Ascending aorta (tissue), 2 donors: ENCODE results near the gene RMND5A. TPM values are rescaled to one million over a fixed set of nuclear protein-coding genes. Genes with fewer than 3 reads are reported as not detected.

Source experiments
- DNase-seq, 2 donors: peaks; one replicate each; pipeline ENCODE4 v3.0.0-alpha.2; 2019; ENCODE audit warnings: low spot score in 2 of 2
- H3K27ac ChIP-seq, 2 donors: fragments of 200-600 bp; sonication (generic); one replicate each; pipeline ENCODE4 v1.5.1; 2016 to 2017; ENCODE audit warnings: mild to moderate bottlenecking in 1 of 2
- H3K27me3 ChIP-seq: fragments of 200-600 bp; sonication (generic); one replicate; pipeline ENCODE4 v1.5.1; 2017
- H3K36me3 ChIP-seq, 2 donors: fragments of 200-600 bp; sonication (generic); one replicate each; pipeline ENCODE4 v1.5.1; 2016
- H3K4me1 ChIP-seq, 2 donors: fragments of 200-600 bp; sonication (generic); one replicate each; pipeline ENCODE4 v1.5.1; 2016 to 2017; ENCODE audit warnings: mild to moderate bottlenecking in 1 of 2
- H3K4me3 ChIP-seq, 2 donors: fragments of 200-600 bp; sonication (generic); one replicate each; pipeline ENCODE4 v1.5.1; 2016 to 2017; ENCODE audit warnings: mild to moderate bottlenecking in 1 of 2
- H3K9me3 ChIP-seq, 2 donors: fragments of 200-600 bp; sonication (generic); one replicate each; pipeline ENCODE4 v1.5.1; 2016
- intact Hi-C: fragments of 100-400 bp; cut with DNase I; formaldehyde crosslinking; loops from one replicate; pipeline ENCODE4 v1.15.1; 2023
- total RNA-seq: library from RNA; depleted of rRNA; stranded (reverse); fragments of >200 nt; gene quantifications from one replicate; pipeline ENCODE4 v1.1.0, GENCODE V29; 2016
- TF ChIP-seq, protein P1 (sequence below), 3 experiments: fragments of 200-600 bp in 2 of 3; fragments of 450-650 bp in 1 of 3; sonication (generic) in 2 of 3; IDR thresholded peaks; one replicate each; pipeline ENCODE4 v1.5.1; 2016 to 2019; ENCODE audit warnings: antibody characterized with exemption in 3 of 3, mild to moderate bottlenecking in 1 of 3, moderate library complexity in 1 of 3

RMND5A gene
- total RNA-seq, 1 donor from 2014 or later, result 17.7 TPM

- Histone ChIP-seq H3K4me3 (no peak overlapping the region), H3K27me3 (no peaks in the 10 kb centered on the region), H3K27ac (no peak overlapping the region), H3K4me1 (no peaks in the 10 kb centered on the region), H3K9me3 (no peaks in the 10 kb centered on the region), H3K36me3 (no peaks in the 10 kb centered on the region)
- TF ChIP-seq, protein P1, sequence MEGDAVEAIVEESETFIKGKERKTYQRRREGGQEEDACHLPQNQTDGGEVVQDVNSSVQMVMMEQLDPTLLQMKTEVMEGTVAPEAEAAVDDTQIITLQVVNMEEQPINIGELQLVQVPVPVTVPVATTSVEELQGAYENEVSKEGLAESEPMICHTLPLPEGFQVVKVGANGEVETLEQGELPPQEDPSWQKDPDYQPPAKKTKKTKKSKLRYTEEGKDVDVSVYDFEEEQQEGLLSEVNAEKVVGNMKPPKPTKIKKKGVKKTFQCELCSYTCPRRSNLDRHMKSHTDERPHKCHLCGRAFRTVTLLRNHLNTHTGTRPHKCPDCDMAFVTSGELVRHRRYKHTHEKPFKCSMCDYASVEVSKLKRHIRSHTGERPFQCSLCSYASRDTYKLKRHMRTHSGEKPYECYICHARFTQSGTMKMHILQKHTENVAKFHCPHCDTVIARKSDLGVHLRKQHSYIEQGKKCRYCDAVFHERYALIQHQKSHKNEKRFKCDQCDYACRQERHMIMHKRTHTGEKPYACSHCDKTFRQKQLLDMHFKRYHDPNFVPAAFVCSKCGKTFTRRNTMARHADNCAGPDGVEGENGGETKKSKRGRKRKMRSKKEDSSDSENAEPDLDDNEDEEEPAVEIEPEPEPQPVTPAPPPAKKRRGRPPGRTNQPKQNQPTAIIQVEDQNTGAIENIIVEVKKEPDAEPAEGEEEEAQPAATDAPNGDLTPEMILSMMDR (IDR thresholded peaks at IDR 0.05), result no peak
- DNase-seq, result no peak
- intact Hi-C loops, result no loop called here
These were observed 33.2 kb upstream of the RMND5A start for GRCh38 chr2:86686905-86687304.

DNA sequence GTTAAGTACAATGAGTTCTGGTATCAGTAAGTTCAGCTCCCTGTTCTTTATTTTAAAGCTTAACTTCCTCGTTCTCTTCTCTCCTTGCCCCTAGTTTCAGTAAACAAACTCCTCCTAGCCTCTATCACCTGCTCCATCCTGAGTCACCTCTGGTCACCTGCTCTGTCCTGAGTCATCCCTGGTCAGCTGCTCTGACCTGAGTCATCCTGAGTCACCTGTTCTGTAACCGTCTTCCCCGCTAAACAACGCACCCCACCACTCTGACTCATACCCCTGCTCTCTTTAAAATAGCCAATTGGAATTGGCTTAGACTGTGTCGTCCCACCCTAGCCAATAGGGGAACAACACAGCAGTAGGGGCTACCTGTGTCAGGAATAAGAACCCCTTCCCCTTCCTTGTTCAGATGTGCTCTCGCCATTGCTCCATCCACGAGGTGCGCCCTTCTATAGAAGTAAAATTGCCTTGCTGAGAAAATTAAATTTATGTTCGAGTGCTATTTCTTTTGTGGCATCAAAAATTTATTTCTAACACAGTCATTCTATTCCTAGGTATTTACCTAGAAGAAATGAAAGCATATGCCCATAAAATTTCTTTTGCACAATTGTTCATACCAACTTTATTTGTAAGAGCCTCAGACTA is 24.9 kb upstream of the RMND5A start:
- TF ChIP-seq, protein P1 (IDR thresholded peaks at IDR 0.05), result no peak
- no peak overlapping the region for H3K27ac ChIP-seq
- no peak for DNase-seq

GRCh38 chr2:86697551-86698104 is 22.5 kb upstream of the RMND5A start:
- Histone ChIP-seq H3K9me3 (peaks cover 0 to 2% of the 10 kb centered on the region in 2 donors), H3K4me1 (no peaks in the 10 kb centered on the region), H3K4me3 (no peak overlapping the region), H3K36me3 (no peaks in the 10 kb centered on the region), H3K27ac (no peak overlapping the region), H3K27me3 (no peaks in the 10 kb centered on the region)
- DNase-seq, result no peak
- intact Hi-C loops, result no loop called here
- TF ChIP-seq, protein P1 (IDR thresholded peaks at IDR 0.05), result no peak

More for the DNA sequence above, 24.9 kb upstream of the RMND5A start:
- no peaks in the 10 kb centered on the region for H3K27me3 ChIP-seq
- intact Hi-C loops, result no loop called here
- H3K36me3 ChIP-seq, result no peaks in the 10 kb centered on the region
- H3K4me3 ChIP-seq, result no peak overlapping the region
- peaks cover 0 to 4% of the 10 kb centered on the region in 2 donors for H3K9me3 ChIP-seq
- H3K4me1 ChIP-seq, result no peaks in the 10 kb centered on the region

DNA sequence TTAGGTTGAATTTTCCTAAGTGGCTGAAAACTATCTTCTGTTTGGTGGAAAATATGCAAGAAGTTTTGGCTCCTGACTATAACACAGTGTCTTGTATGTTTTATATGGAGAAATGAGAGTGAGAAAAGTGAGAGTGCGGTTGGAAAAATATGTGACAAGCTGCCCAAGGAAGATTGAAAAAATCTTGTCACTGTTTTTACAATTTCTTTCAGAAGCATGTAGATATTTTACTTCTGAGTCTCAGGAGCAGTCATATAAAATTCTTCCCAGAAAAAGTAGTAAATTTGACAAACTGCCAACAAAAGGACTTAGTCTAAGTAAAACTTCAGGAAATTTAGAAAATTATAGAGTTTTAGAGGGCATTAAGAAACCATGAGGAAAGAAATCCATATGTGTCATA is 19.4 kb upstream of the RMND5A start:
- TF ChIP-seq, protein P1 (IDR thresholded peaks at IDR 0.05), result no peak
- intact Hi-C loops, result loop anchor here (5.0 kb wide), 1 partner anchor 78 kb away; the partner anchor contains the start of gene RNF103
- Histone ChIP-seq H3K9me3 (no peaks in the 10 kb centered on the region), H3K4me3 (no peak overlapping the region), H3K27me3 (no peaks in the 10 kb centered on the region), H3K36me3 (no peaks in the 10 kb centered on the region), H3K27ac (no peak overlapping the region), H3K4me1 (peaks cover 0 to 6% of the 10 kb centered on the region in 2 donors)
- DNase-seq, result no peak

DNA sequence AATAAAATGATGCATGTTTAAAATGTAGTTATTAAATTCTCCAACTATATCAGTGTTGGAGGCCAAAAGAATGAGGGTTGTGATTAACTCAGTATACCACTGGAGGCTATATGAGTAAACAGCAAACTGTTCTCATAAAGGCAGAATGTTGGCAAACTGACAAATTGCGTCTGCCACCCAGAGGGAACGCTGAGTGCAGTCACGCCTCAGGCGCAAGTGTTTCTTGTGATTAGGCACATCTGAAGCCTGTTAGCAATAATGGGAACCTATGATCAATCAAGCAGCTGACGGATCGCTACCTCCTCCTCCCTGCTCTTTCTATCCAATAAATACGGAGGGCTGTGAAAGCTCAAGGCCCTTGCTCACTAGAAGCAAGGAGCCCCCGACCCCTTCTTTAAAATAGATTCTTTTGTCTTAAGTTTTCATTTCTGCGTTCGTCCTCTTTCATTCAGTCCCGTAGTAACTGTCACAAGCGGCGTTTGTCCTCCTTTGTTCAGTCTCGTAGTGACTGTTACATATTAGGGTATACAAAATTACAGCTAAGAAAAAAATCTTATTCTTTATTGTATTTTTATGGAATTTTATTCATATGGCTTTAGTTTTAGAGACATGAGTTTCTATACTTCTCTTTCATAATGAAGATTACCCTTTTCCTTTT is 16.3 kb upstream of the RMND5A start:
- TF ChIP-seq, protein P1 (IDR thresholded peaks at IDR 0.05), result no peak
- Histone ChIP-seq H3K27me3 (no peaks in the 10 kb centered on the region), H3K4me3 (no peak overlapping the region), H3K27ac (peak overlapping the region in 1 of 2 donors; percentile 20), H3K4me1 (peaks cover 0 to 6% of the 10 kb centered on the region in 2 donors), H3K36me3 (no peaks in the 10 kb centered on the region), H3K9me3 (no peaks in the 10 kb centered on the region)
- no peak for DNase-seq
- intact Hi-C loops, result loop anchor here (5.0 kb wide), 1 partner anchor 82 kb away; the partner anchor contains the start of gene RNF103
